ENCODE measurements around the gene LTBP1.
"Not testable (repeated sequence)": the region's sequence is repeated elsewhere in the genome, so short reads cannot be mapped to it uniquely, and the experiment has no call there.

- TF ChIP-seq POLR2AphosphoS5 (IDR thresholded peaks at IDR 0.05; ENCODE audit: low read depth, low read length); TAF1 (IDR thresholded peaks at IDR 0.05; ENCODE audit: borderline replicate concordance, low read depth, low read length); POLR2A (IDR thresholded peaks at IDR 0.05; ENCODE audit: low read depth, low read length): not testable (repeated sequence)
Observed at GRCh38 chr2:32973772-32974171, 27.0 kb downstream of the LTBP1 start.

Measured in GM12892 (cell line).